ENCODE data around the gene GC. TPM values are rescaled to one million over a fixed set of nuclear protein-coding genes. Genes with fewer than 3 reads are reported as not detected.

GC gene
- total RNA-seq, 1 donor from 2014 or later: 2,230 TPM

Other genes starting within 250 kb of the GC start
- 0.20 TPM for gene NPFFR2, start 247.9 kb upstream of the GC start, total RNA-seq

Measured in mucosa of gallbladder (tissue), 1 donor.